RWPE2 (cell line): Measurements from ENCODE around the gene GSDMA.

ENCODE experiments used
- ATAC-seq: fragments of 200-7000 bp; cut with Tn5 transposase; 3 replicates; pipeline ENCODE4 v1.9.1; 2021; ENCODE audit warnings: low read depth
- DNase-seq: peaks from one replicate; pipeline ENCODE4 v3.0.0-alpha.2; 2020; ENCODE audit warnings: low spot score
- H3K27ac ChIP-seq: fragments of 450-650 bp; 2 replicates; pipeline ENCODE4 v1.5.1; 2017; ENCODE audit warnings: mild to moderate bottlenecking; ENCODE audit not compliant: poor library complexity, severe bottlenecking
- H3K27me3 ChIP-seq: fragments of 250-450 bp; sonication (Bioruptor Pico); 2 replicates; pipeline ENCODE4 v1.5.1; 2021; ENCODE audit warnings: mild to moderate bottlenecking, moderate library complexity; ENCODE audit not compliant: insufficient read depth, poor library complexity, severe bottlenecking
- H3K36me3 ChIP-seq: fragments of 250-450 bp; sonication (Bioruptor Pico); 2 replicates; pipeline ENCODE4 v1.5.1; 2020; ENCODE audit warnings: low read depth, mild to moderate bottlenecking, moderate library complexity
- H3K4me1 ChIP-seq: fragments of 250-450 bp; sonication (Bioruptor Pico); 2 replicates; pipeline ENCODE4 v1.5.1; 2021; ENCODE audit warnings: mild to moderate bottlenecking, moderate library complexity; ENCODE audit not compliant: insufficient read depth, poor library complexity, severe bottlenecking
- H3K4me3 ChIP-seq: fragments of 250-450 bp; sonication (Bioruptor Pico); 2 replicates; pipeline ENCODE4 v1.5.1; 2021; ENCODE audit warnings: mild to moderate bottlenecking, moderate library complexity; ENCODE audit not compliant: severe bottlenecking
- H3K9me3 ChIP-seq: fragments of 250-450 bp; sonication (Bioruptor Pico); 2 replicates; pipeline ENCODE4 v1.5.1; 2021; ENCODE audit warnings: mild to moderate bottlenecking, moderate library complexity; ENCODE audit not compliant: severe bottlenecking
- CTCF ChIP-seq: fragments of 450-650 bp; IDR thresholded peaks from one replicate; pipeline ENCODE4 v1.5.1; 2017; ENCODE audit warnings: mild to moderate bottlenecking, moderate library complexity; ENCODE audit not compliant: poor library complexity, severe bottlenecking

Gene GSDMA

GRCh38 chr17:39951924-39952679, 10.7 kb upstream of the GSDMA start:
- peak overlapping the region; percentile 11 for H3K4me3 ChIP-seq
- H3K36me3 ChIP-seq = no peaks in the 10 kb centered on the region
- no peak overlapping the region for H3K27ac ChIP-seq
- H3K9me3 ChIP-seq = no peaks in the 10 kb centered on the region
- ATAC-seq (no peak), DNase-seq (no peak)
- TF ChIP-seq CTCF = no peak
- H3K4me1 ChIP-seq = peaks cover 1% of the 10 kb centered on the region
- H3K27me3 ChIP-seq = no peaks in the 10 kb centered on the region

GRCh38 chr17:39952680-39953470, 9.9 kb upstream of the GSDMA start:
- DNase-seq = peak; percentile 96
- no peaks in the 10 kb centered on the region for H3K9me3 ChIP-seq
- ATAC-seq = peak; percentile 86
- H3K36me3 ChIP-seq = no peaks in the 10 kb centered on the region
- no peak overlapping the region for H3K27ac ChIP-seq
- H3K4me3 ChIP-seq = peak overlapping the region; percentile 19
- no peak for TF ChIP-seq CTCF
- no peaks in the 10 kb centered on the region for H3K4me1 ChIP-seq
- no peaks in the 10 kb centered on the region for H3K27me3 ChIP-seq

- no peak overlapping the region for H3K27ac ChIP-seq
- no peak for ATAC-seq
Observed at GRCh38 chr17:39953471-39953888, 9.3 kb upstream of the GSDMA start.

GRCh38 chr17:39954876-39955275, 7.9 kb upstream of the GSDMA start:
- Histone ChIP-seq H3K9me3 (no peaks in the 10 kb centered on the region), H3K4me3 (no peak overlapping the region)
- DNase-seq = no peak

More at GRCh38 chr17:39953471-39953888, 9.3 kb upstream of the GSDMA start:
- no peak for DNase-seq
- H3K27me3 ChIP-seq = no peaks in the 10 kb centered on the region
- H3K4me3 ChIP-seq = peak overlapping the region; percentile 19
- no peak for TF ChIP-seq CTCF
- H3K4me1 ChIP-seq = no peaks in the 10 kb centered on the region
- no peaks in the 10 kb centered on the region for H3K9me3 ChIP-seq
- no peaks in the 10 kb centered on the region for H3K36me3 ChIP-seq

More at GRCh38 chr17:39954876-39955275, 7.9 kb upstream of the GSDMA start:
- H3K27me3 ChIP-seq = no peaks in the 10 kb centered on the region
- no peaks in the 10 kb centered on the region for H3K36me3 ChIP-seq
- no peak for TF ChIP-seq CTCF
- H3K4me1 ChIP-seq = peaks cover 4% of the 10 kb centered on the region
- no peak overlapping the region for H3K27ac ChIP-seq
- no peak for ATAC-seq
